Pancreas (tissue), 10 donors: Measurements from ENCODE around the gene TCFL5. TPM values are rescaled to one million over a fixed set of nuclear protein-coding genes. Genes with fewer than 3 reads are reported as not detected.

Source experiments
- ATAC-seq, 4 donors: fragments of 200-7000 bp; cut with Tn5 transposase; one replicate each; pipeline versions ENCODE4 v1.8.0 to v1.9.1; 2020; ENCODE audit warnings: mild to moderate bottlenecking in 4 of 4, moderate library complexity in 4 of 4
- DNase-seq, 6 donors: peaks; one replicate each; pipeline ENCODE4 v3.0.0-alpha.2; 2020
- FAIRE-seq: peaks from 2 replicates; lab custom pipeline; 2012; peaks lifted over from hg19 to GRCh38; lab: Jason Lieb, UNC
- H3K27ac ChIP-seq, 4 donors: fragments of 200-600 bp; sonication (generic); 1 replicate in 3 of 4; 2 replicates in 1 of 4; pipeline versions ENCODE4 v1.5.0 to v1.8.0; 2020
- H3K27me3 ChIP-seq, 4 donors: fragments of 200-600 bp; one replicate each; pipeline ENCODE4 v1.8.0; 2021
- H3K36me3 ChIP-seq, 3 donors: fragments of 200-600 bp; sonication (generic) in 1 of 3; one replicate each; pipeline versions ENCODE4 v1.5.0 to v1.8.0; 2020 to 2021
- H3K4me1 ChIP-seq, 3 donors: fragments of 200-600 bp; one replicate each; pipeline ENCODE4 v1.8.0; 2021
- H3K4me3 ChIP-seq, 4 donors: fragments of 200-600 bp; sonication (generic) in 2 of 4; one replicate each; pipeline versions ENCODE4 v1.5.0 to v1.8.0; 2020 to 2021
- H3K9me3 ChIP-seq, 4 donors: fragments of 200-600 bp; one replicate each; pipeline ENCODE4 v1.8.0; 2021
- CTCF ChIP-seq, 4 donors: fragments of 200-600 bp; sonication (generic) in 3 of 4; IDR thresholded peaks; one replicate each; pipeline versions ENCODE4 v1.5.0 to v1.8.0; 2021; ENCODE audit warnings: antibody characterized with exemption in 4 of 4
- WGBS, 2 donors: extraction: QIAGEN DNeasy Blood & Tissue Kit; methylation state at CpG; one replicate each; pipeline ENCODE4 v1.1.7; 2013; 5-methylcytosine and 5-hydroxymethylcytosine counted together
- intact Hi-C, 3 donors: fragments of 100-400 bp; cut with DNase I; formaldehyde crosslinking; loops; one replicate each; pipeline versions ENCODE4 v1.11.1 to v1.14.2; 2022
- polyA plus RNA-seq, 2 donors: library from polyadenylated mRNA; stranded (reverse); fragments of 200-250 nt; gene quantifications; one replicate each; pipeline ENCODE4 v1.2.3, GENCODE V29; 2013
- total RNA-seq, 6 donors: library from RNA; stranded (reverse); fragmentation: NEBNext Ultra II Directional in 4 of 6; extraction: Animal tissue kit (Norgen Biotek cat#: 25700) in 4 of 6; gene quantifications; one replicate each; pipeline versions ENCODE4 v1.2.1 to v1.2.4, GENCODE V29; 2021 to 2023
- donor health status: healthy with polysubstance abuse.
- donor health status: DM: no; HTN: no; CAD: no; lungs with moderate emphysema.
- donor health status: DM: no; HTN: no; CAD: no.
- donor health status: control.
- donor health status: control.
- donor health status: Bipolar disorder and iron deficiency.
- donor health status: DM: yes; HTN: yes; CAD: no.
- donor health status: DM: no; HTN: no; CAD: no.
- donor health status: DM: no; HTN: no; CAD: no.
- donor health status: DM: yes; HTN: yes; CAD: no.

Gene TCFL5
- total and polyA plus RNA-seq, 8 donors: 2.5 to 4.9 (median 4.0) TPM

- Histone ChIP-seq H3K9me3 (no peaks in the 10 kb centered on the region), H3K4me3 (no peak overlapping the region), H3K27me3 (no peaks in the 10 kb centered on the region), H3K4me1 (no peaks in the 10 kb centered on the region), H3K27ac (peak overlapping the region in 3 of 4 donors; percentile 28 to 63 (median 57)), H3K36me3 (no peaks in the 10 kb centered on the region)
- ATAC-seq (peak in 2 of 4 donors; percentile 6 to 8), DNase-seq (no peak), FAIRE-seq (no peak)
- no peak for TF ChIP-seq CTCF (IDR thresholded peaks at IDR 0.05)
- WGBS, 2 donors: 66 to 71% methylated on average over 10 of the region's 10 CpGs
- intact Hi-C loops: no loop called here
Observed at GRCh38 chr20:62831854-62832211, 29.8 kb downstream of the TCFL5 start.

- DNase-seq (peak; percentile 36 to 90 (median 74)), ATAC-seq (peak; percentile 64 to 87 (median 80)), FAIRE-seq (no peak)
- intact Hi-C loops: no loop called here
- Histone ChIP-seq H3K36me3 (no peaks in the 10 kb centered on the region), H3K27me3 (no peaks in the 10 kb centered on the region), H3K27ac (peak overlapping the region; percentile 57 to 80 (median 66)), H3K9me3 (no peaks in the 10 kb centered on the region), H3K4me3 (no peak overlapping the region), H3K4me1 (no peaks in the 10 kb centered on the region)
- 60 to 66% methylated on average over 10 of the region's 10 CpGs for WGBS, 2 donors
- TF ChIP-seq CTCF (IDR thresholded peaks at IDR 0.05): no peak
Observed at GRCh38 chr20:62831361-62831788, 30.2 kb downstream of the TCFL5 start.

- Histone ChIP-seq H3K9me3 (no peaks in the 10 kb centered on the region), H3K27ac (peak overlapping the region; percentile 57 to 80 (median 66)), H3K36me3 (no peaks in the 10 kb centered on the region), H3K4me1 (no peaks in the 10 kb centered on the region), H3K27me3 (no peaks in the 10 kb centered on the region), H3K4me3 (no peak overlapping the region)
- DNase-seq: peak in 3 of 6 donors; percentile 15 to 55 (median 20)
- TF ChIP-seq CTCF (IDR thresholded peaks at IDR 0.05): no peak
- FAIRE-seq: no peak
- ATAC-seq: no peak
- intact Hi-C loops: no loop called here
- WGBS, 2 donors: 90 to 91% methylated on average over 21 to 22 of the region's 22 CpGs
Observed at GRCh38 chr20:62830821-62831220, 30.8 kb downstream of the TCFL5 start.

GRCh38 chr20:62830251-62830650 lies 31.4 kb downstream of the TCFL5 start:
- no peak for FAIRE-seq
- TF ChIP-seq CTCF (IDR thresholded peaks at IDR 0.05): no peak
- Histone ChIP-seq H3K9me3 (no peaks in the 10 kb centered on the region), H3K27me3 (no peaks in the 10 kb centered on the region), H3K4me1 (no peaks in the 10 kb centered on the region), H3K36me3 (no peaks in the 10 kb centered on the region), H3K27ac (no peak overlapping the region), H3K4me3 (no peak overlapping the region)
- no peak for ATAC-seq
- peak in 2 of 6 donors; percentile 29 to 67 for DNase-seq
- 82% methylated on average over 14 of the region's 14 CpGs for WGBS, 2 donors
- intact Hi-C loops: no loop called here
